IgD-negative memory B cell (primary cell): ENCODE measurements around the gene CHRDL2. TPM values are rescaled to one million over a fixed set of nuclear protein-coding genes. Genes with fewer than 3 reads are reported as not detected.
"Not testable (repeated sequence)": the region's sequence is repeated elsewhere in the genome, so short reads cannot be mapped to it uniquely, and the experiment has no call there.

Experiments
- H3K27ac Mint-ChIP-seq, 3 donors: one replicate each; pipeline ENCODE4 v1.8.0; 2020 to 2022; ENCODE audit warnings: mild to moderate bottlenecking in 3 of 3, mixed read lengths in 3 of 3, moderate library complexity in 1 of 3
- H3K27me3 Mint-ChIP-seq: one replicate; pipeline ENCODE4 v1.8.0; 2021; ENCODE audit warnings: mixed read lengths
- H3K36me3 Mint-ChIP-seq: one replicate; pipeline ENCODE4 v1.8.0; 2020; ENCODE audit warnings: mild to moderate bottlenecking, mixed read lengths
- H3K4me1 Mint-ChIP-seq, 3 donors: one replicate each; pipeline ENCODE4 v1.8.0; 2020 to 2022; ENCODE audit warnings: mixed read lengths in 3 of 3, mild to moderate bottlenecking in 1 of 3
- H3K4me3 Mint-ChIP-seq, 4 donors: one replicate each; pipeline ENCODE4 v1.8.0; 2020 to 2022; ENCODE audit warnings: mild to moderate bottlenecking in 4 of 4, mixed read lengths in 4 of 4, moderate library complexity in 3 of 4
- H3K9me3 Mint-ChIP-seq, 3 donors: one replicate each; pipeline ENCODE4 v1.8.0; 2020 to 2021; ENCODE audit warnings: mixed read lengths in 3 of 3, mild to moderate bottlenecking in 1 of 3
- polyA plus RNA-seq: library from polyadenylated mRNA; unstranded; fragments of 300-500 nt; fragmentation: Illumina TruSeq; gene quantifications from one replicate; pipeline ENCODE4 v1.2.3, GENCODE V29; 2021

Gene CHRDL2
- polyA plus RNA-seq, 1 donor from 2014 or later = not detected

DNA sequence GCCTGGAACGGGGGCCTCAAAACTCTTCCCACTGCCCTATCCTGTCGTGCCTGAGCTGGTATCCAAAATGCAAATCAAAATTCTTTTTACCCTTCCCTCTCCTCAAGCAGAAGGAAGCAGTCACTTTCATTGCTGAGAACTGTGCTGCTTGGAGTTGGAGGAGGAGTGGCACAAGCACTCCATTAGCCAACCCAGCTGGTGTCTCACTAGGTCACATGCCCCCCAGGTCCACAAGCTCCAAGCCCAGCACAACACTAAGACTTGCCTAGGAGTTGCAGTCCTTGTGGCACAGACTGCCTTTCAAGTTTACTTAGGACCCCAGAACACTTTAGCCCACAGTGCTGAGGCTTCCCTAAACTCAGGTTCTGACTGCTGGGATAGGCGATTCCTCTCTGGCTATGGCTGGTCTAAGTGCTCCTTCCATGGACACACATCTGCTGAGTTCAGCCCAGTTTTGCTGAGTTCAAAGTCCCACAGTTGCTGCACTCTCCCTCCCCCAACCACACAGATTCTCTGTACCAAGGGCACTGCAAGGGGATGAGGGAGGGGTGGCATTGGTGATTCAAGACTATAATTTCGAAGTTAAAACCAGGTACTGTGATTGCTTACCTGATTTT, 68.6 kb downstream of the CHRDL2 start:
- H3K4me1 Mint-ChIP-seq = no peaks in the 10 kb centered on the region
- peaks cover 15% of the 10 kb centered on the region for H3K36me3 Mint-ChIP-seq
- H3K27me3 Mint-ChIP-seq = no peaks in the 10 kb centered on the region
- no peak overlapping the region for H3K4me3 Mint-ChIP-seq
- H3K27ac Mint-ChIP-seq = no peak overlapping the region
- H3K9me3 Mint-ChIP-seq = peaks cover 5 to 28% (median 13%) of the 10 kb centered on the region in 3 donors

DNA sequence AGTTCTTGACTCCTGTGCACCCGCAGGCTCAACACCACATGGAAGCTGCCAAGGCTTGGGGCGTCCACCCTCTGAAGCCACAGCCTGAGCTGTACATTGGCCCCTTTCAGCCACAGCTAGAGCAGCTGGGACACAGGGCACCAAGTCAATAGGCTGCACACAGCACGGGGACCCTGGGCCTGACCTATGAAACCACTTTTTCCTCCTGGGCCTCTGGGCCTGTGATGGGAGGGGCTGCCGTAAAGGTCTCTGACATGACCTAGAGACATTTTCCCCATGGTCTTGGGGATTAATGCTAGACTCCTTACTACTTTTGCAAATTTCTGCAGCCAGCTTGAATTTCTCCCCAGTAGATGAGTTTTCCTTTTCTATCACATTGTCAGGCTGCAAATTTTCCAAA, 72.1 kb downstream of the CHRDL2 start:
- H3K27ac Mint-ChIP-seq = not testable (repeated sequence)
- peaks cover 13% of the 10 kb centered on the region for H3K36me3 Mint-ChIP-seq

DNA sequence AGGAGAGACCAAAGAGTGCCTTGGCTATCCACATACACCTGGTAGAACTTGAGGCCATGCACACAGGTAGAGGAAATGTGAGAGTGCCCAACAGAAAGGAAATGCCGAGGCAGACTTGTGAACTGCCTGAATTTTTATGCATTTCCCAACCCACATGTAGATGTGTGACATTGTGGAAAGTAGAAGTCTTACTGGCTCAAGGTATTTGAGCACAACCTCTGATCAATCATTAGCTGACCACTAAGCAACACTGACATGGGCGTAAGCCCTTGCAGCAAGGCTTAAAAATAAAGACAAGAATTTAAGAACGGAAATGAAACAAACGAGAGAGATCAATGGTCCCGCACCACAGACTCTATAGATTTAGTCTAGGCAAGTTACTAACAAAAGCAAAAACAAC, 76.2 kb downstream of the CHRDL2 start:
- peaks cover 15% of the 10 kb centered on the region for H3K36me3 Mint-ChIP-seq
- H3K4me3 Mint-ChIP-seq = no peak overlapping the region
- no peaks in the 10 kb centered on the region for H3K4me1 Mint-ChIP-seq
- H3K27ac Mint-ChIP-seq = no peak overlapping the region
- H3K9me3 Mint-ChIP-seq = peaks cover 0 to 27% (median 10%) of the 10 kb centered on the region in 3 donors
- no peaks in the 10 kb centered on the region for H3K27me3 Mint-ChIP-seq

More for the DNA sequence above, 72.1 kb downstream of the CHRDL2 start:
- H3K4me1 Mint-ChIP-seq, H3K27me3 Mint-ChIP-seq, H3K4me3 Mint-ChIP-seq: not testable (repeated sequence)
- peaks cover 5 to 30% (median 13%) of the 10 kb centered on the region in 3 donors for H3K9me3 Mint-ChIP-seq

DNA sequence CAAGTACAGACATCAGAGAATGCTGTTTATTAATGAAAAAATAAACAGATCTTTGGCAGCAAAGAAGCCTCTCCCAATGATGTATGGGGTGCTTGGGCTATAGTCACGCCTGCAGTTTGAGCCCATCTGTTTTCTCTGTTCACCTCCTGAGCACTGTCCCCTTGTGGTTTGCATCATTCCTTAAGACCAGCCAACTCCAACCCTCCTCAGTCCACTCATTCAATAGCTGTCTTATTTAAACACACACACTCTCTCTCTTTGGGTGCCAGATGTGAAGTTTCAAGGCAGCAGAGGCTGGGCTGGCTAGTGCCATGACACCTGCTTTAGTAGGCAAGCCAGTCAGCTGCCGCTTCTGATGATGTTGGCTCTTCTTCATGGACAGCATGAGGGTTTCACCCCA, 80.7 kb downstream of the CHRDL2 start:
- Mint-ChIP-seq H3K36me3 (peaks cover 11% of the 10 kb centered on the region), H3K4me3 (no peak overlapping the region), H3K27ac (no peak overlapping the region), H3K9me3 (peaks cover 0 to 7% (median 0%) of the 10 kb centered on the region in 3 donors), H3K4me1 (no peaks in the 10 kb centered on the region), H3K27me3 (no peaks in the 10 kb centered on the region)

DNA sequence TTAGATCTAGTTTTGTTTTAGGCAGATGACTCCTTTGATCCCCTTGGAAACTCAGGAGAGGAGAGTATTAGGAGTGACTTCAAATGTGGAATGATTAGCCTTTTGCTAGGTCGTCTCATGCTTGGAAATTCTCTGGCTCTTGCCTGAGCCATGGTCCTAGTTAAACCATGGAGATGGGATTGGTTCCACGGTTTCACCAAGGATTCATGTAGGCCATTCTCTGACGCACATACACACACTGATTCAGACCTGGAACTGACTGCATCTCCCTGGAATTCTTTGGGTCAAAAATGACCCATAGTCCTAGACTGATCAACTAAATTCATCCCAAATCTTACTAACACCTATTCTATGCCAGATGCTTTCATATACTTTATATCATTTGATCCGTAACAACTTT, 82.3 kb downstream of the CHRDL2 start:
- H3K4me1 Mint-ChIP-seq = no peaks in the 10 kb centered on the region
- peaks cover 0 to 7% (median 0%) of the 10 kb centered on the region in 3 donors for H3K9me3 Mint-ChIP-seq
- H3K27ac Mint-ChIP-seq = no peak overlapping the region
- no peak overlapping the region for H3K4me3 Mint-ChIP-seq
- peaks cover 14% of the 10 kb centered on the region for H3K36me3 Mint-ChIP-seq
- no peaks in the 10 kb centered on the region for H3K27me3 Mint-ChIP-seq

DNA sequence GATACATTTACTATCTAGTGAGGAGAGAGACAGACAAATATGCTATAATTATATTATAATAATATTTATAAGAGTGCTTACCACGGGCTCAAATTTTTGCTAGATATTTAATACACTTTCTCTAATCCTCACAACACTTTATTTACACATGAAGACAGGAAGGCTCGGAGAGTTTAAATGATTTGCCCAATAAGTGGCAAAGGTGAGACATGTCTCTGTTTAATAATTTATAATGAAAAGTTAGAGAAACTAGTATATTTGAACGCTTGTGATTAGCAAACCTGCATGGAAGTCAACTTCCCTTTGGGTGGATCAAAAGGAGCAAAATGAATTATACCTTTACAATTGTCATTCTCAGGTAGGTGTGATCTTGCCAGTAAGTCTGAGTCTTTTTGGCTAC, 83.4 kb downstream of the CHRDL2 start:
- Mint-ChIP-seq H3K27ac (no peak overlapping the region), H3K36me3 (peaks cover 13% of the 10 kb centered on the region), H3K4me1 (no peaks in the 10 kb centered on the region), H3K27me3 (no peaks in the 10 kb centered on the region), H3K4me3 (no peak overlapping the region), H3K9me3 (peaks cover 0 to 4% (median 0%) of the 10 kb centered on the region in 3 donors)

DNA sequence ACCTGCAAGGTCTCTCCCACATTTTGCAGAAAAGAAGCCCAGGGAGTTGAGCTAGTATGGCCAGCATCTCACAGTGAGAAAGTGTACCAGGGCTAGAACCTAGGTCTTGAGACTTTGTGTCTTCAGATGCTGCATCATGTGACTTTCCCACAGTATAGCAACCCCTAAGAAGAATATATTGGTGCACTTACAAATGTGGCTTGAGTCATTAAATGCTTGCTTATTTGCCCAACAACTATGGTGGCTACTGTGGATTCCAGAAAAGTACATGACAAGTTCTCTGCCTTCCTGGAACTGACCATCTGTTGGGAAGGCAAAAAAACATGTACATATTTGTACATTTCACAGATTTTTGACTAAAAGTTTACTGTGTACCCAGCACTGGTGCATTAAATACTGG, 83.8 kb downstream of the CHRDL2 start:
- H3K27me3 Mint-ChIP-seq = no peaks in the 10 kb centered on the region
- H3K36me3 Mint-ChIP-seq = peaks cover 13% of the 10 kb centered on the region
- peaks cover 0 to 2% (median 0%) of the 10 kb centered on the region in 3 donors for H3K9me3 Mint-ChIP-seq
- H3K4me3 Mint-ChIP-seq = no peak overlapping the region
- H3K4me1 Mint-ChIP-seq = no peaks in the 10 kb centered on the region
- no peak overlapping the region for H3K27ac Mint-ChIP-seq

DNA sequence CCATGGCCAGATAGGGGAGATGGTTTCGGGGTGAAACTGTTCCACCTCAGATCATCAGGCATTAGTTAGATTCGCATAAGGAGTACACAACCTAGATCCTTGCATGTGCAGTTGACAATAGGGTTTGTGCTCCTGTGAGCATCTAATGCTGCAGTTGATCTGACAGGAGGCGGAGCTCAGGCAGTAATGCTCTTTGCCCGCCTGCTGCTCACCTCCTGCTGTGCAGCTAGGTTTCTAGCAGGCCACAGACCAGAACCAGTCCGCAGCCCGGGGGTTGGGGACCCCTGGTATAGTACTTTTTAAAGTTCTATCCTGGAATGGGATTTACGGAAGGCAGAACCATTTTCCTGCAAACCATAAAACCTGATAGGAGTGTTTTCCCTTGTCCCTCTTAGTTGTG, 84.3 kb downstream of the CHRDL2 start:
- Mint-ChIP-seq H3K9me3 (no peaks in the 10 kb centered on the region), H3K4me1 (no peaks in the 10 kb centered on the region), H3K4me3 (no peak overlapping the region), H3K27me3 (no peaks in the 10 kb centered on the region), H3K27ac (no peak overlapping the region), H3K36me3 (peaks cover 14% of the 10 kb centered on the region)

Other genes starting within 250 kb of the CHRDL2 start
- gene LIPT2, start 237.7 kb downstream of the CHRDL2 start, polyA plus RNA-seq = 15.6 TPM
- 14.0 TPM for gene POLD3, start 138.8 kb downstream of the CHRDL2 start, polyA plus RNA-seq
- gene RNF169, start 17.4 kb upstream of the CHRDL2 start, polyA plus RNA-seq = 1.1 TPM
- gene XRRA1, start 217.7 kb upstream of the CHRDL2 start, polyA plus RNA-seq = 4.8 TPM
- 322 TPM for gene SPCS2, start 217.8 kb upstream of the CHRDL2 start, polyA plus RNA-seq